ENCODE measurements around the gene OR10H2. TPM values are rescaled to one million over a fixed set of nuclear protein-coding genes. Genes with fewer than 3 reads are reported as not detected.
"Not testable (repeated sequence)": the region's sequence is repeated elsewhere in the genome, so short reads cannot be mapped to it uniquely, and the experiment has no call there.

The OR10H2 gene
- total RNA-seq, 4 donors from 2014 or later, result not detected

- Histone ChIP-seq H3K27me3 (peaks cover 0 to 44% (median 2%) of the 10 kb centered on the region in 4 donors), H3K9me3 (peaks cover 0 to 5% (median 0%) of the 10 kb centered on the region in 4 donors), H3K36me3 (no peaks in the 10 kb centered on the region), H3K4me1 (no peaks in the 10 kb centered on the region), H3K4me3 (no peak overlapping the region), H3K27ac (replicated peaks in 1 of 4) (no peak overlapping the region)
- no peak for DNase-seq (ENCODE audit: extremely low spot score)
- TF ChIP-seq POLR2A (IDR thresholded peaks at IDR 0.05; ENCODE audit: low read depth) (no peak), CTCF (IDR thresholded peaks at IDR 0.05) (no peak), POLR2AphosphoS5 (IDR thresholded peaks at IDR 0.05) (no peak), EP300 (IDR thresholded peaks at IDR 0.05) (no peak)
- WGBS, result 80% methylated on average over 2 of the region's 2 CpGs
- intact Hi-C loops (cut with DNase I), result no loop called here
Measured at GRCh38 chr19:15748239-15748638, 20.4 kb downstream of the OR10H2 start.

GRCh38 chr19:15758379-15758778 lies 30.6 kb downstream of the OR10H2 start:
- H3K36me3 ChIP-seq, result no peaks in the 10 kb centered on the region
- H3K9me3 ChIP-seq, result no peaks in the 10 kb centered on the region
- no peak for TF ChIP-seq CTCF (IDR thresholded peaks at IDR 0.05)
- no peak for TF ChIP-seq POLR2AphosphoS5 (IDR thresholded peaks at IDR 0.05)
- no peak for TF ChIP-seq POLR2A (IDR thresholded peaks at IDR 0.05; ENCODE audit: low read depth)
- no peak for TF ChIP-seq EP300 (IDR thresholded peaks at IDR 0.05)
- DNase-seq (ENCODE audit: extremely low spot score), result no peak
- no peaks in the 10 kb centered on the region for H3K4me1 ChIP-seq
- 71% methylated on average over 2 of the region's 2 CpGs for WGBS
- H3K27me3 ChIP-seq, result peaks cover 0 to 41% (median 0%) of the 10 kb centered on the region in 4 donors
- intact Hi-C loops (cut with DNase I), result no loop called here
- H3K4me3 ChIP-seq, result no peak overlapping the region
- H3K27ac ChIP-seq (replicated peaks in 1 of 4), result no peak overlapping the region

GRCh38 chr19:15759962-15760565 lies 32.2 kb downstream of the OR10H2 start:
- TF ChIP-seq POLR2AphosphoS5 (IDR thresholded peaks at IDR 0.05), result no peak
- no peak for TF ChIP-seq POLR2A (IDR thresholded peaks at IDR 0.05; ENCODE audit: low read depth)
- Histone ChIP-seq H3K27me3 (peaks cover 0 to 34% (median 0%) of the 10 kb centered on the region in 4 donors), H3K36me3 (no peaks in the 10 kb centered on the region), H3K4me1 (no peaks in the 10 kb centered on the region), H3K27ac (replicated peaks in 1 of 4) (no peak overlapping the region), H3K9me3 (no peaks in the 10 kb centered on the region), H3K4me3 (no peak overlapping the region)
- 40% methylated on average over 1 of the region's 28 CpGs for WGBS
- DNase-seq (ENCODE audit: extremely low spot score), result no peak
- intact Hi-C loops (cut with DNase I), result no loop called here

GRCh38 chr19:15769586-15769985 lies 41.8 kb downstream of the OR10H2 start:
- WGBS, result 55% methylated on average over 3 of the region's 6 CpGs
- H3K36me3 ChIP-seq, result peaks cover 0 to 30% (median 15%) of the 10 kb centered on the region in 4 donors

GRCh38 chr19:15774159-15774558 lies 46.3 kb downstream of the OR10H2 start:
- H3K4me3 ChIP-seq; H3K9me3 ChIP-seq; H3K27me3 ChIP-seq; H3K27ac ChIP-seq (replicated peaks in 1 of 4); intact Hi-C loops (cut with DNase I): not testable (repeated sequence)
- Histone ChIP-seq H3K36me3 (peaks cover 0 to 26% (median 7%) of the 10 kb centered on the region in 4 donors), H3K4me1 (peaks cover 0 to 21% (median 10%) of the 10 kb centered on the region in 4 donors)
- WGBS, result 60% methylated on average over 1 of the region's 3 CpGs
- DNase-seq (ENCODE audit: extremely low spot score), result peak; percentile 29

More at GRCh38 chr19:15769586-15769985, 41.8 kb downstream of the OR10H2 start:
- H3K9me3 ChIP-seq, result no peaks in the 10 kb centered on the region
- intact Hi-C loops (cut with DNase I), result no loop called here
- H3K4me1 ChIP-seq, result no peaks in the 10 kb centered on the region
- no peak overlapping the region for H3K27ac ChIP-seq (replicated peaks in 1 of 4)
- no peak overlapping the region for H3K4me3 ChIP-seq
- peak; percentile 45 for DNase-seq (ENCODE audit: extremely low spot score)
- TF ChIP-seq POLR2A (IDR thresholded peaks at IDR 0.05; ENCODE audit: low read depth) (no peak), EP300 (IDR thresholded peaks at IDR 0.05) (no peak), CTCF (IDR thresholded peaks at IDR 0.05) (no peak), POLR2AphosphoS5 (IDR thresholded peaks at IDR 0.05) (no peak)
- H3K27me3 ChIP-seq, result peaks cover 0 to 5% (median 0%) of the 10 kb centered on the region in 4 donors

GRCh38 chr19:15775249-15775648 lies 47.4 kb downstream of the OR10H2 start:
- TF ChIP-seq CTCF (IDR thresholded peaks at IDR 0.05) (no peak), POLR2AphosphoS5 (IDR thresholded peaks at IDR 0.05) (no peak), POLR2A (IDR thresholded peaks at IDR 0.05; ENCODE audit: low read depth) (no peak), EP300 (IDR thresholded peaks at IDR 0.05) (no peak)
- 52% methylated on average over 2 of the region's 2 CpGs for WGBS
- H3K36me3 ChIP-seq, result peaks cover 0 to 20% (median 3%) of the 10 kb centered on the region in 4 donors
- H3K27ac ChIP-seq (replicated peaks in 1 of 4), result no peak overlapping the region
- intact Hi-C loops (cut with DNase I), result no loop called here
- peaks cover 10 to 32% (median 18%) of the 10 kb centered on the region in 4 donors for H3K4me1 ChIP-seq
- no peaks in the 10 kb centered on the region for H3K27me3 ChIP-seq
- no peak overlapping the region for H3K4me3 ChIP-seq
- no peak for DNase-seq (ENCODE audit: extremely low spot score)
- H3K9me3 ChIP-seq, result no peaks in the 10 kb centered on the region

Measured in esophagus muscularis mucosa (tissue), 4 donors.